PC-3 (cell line): ENCODE data around the gene RPF1.

Source experiments
- CTCF ChIP-seq: fragments of 300-600 bp; sonication (generic); conservative IDR thresholded peaks from 2 replicates; pipeline ENCODE4 v1.5.1; 2017; ENCODE audit warnings: antibody characterized with exemption, low read depth, mild to moderate bottlenecking, low read length
- EZH2 ChIP-seq: fragments of 300-600 bp; sonication (generic); IDR thresholded peaks from one replicate; pipeline ENCODE4 v1.6.1; 2017; ENCODE audit warnings: antibody characterized with exemption, mild to moderate bottlenecking, low read length; ENCODE audit not compliant: unreplicated experiment

GRCh38 chr1:84504580-84505492 lies 25.8 kb downstream of the RPF1 start:
- no peak for TF ChIP-seq CTCF
- TF ChIP-seq EZH2 = no peak
